NCI-H526 treated with DMSO at 0.1 percent for 48 hours (cell line): ENCODE data around the gene PTPRZ1.

Experiments
- DNase-seq: peaks from one replicate; lab custom pipeline; 2025; lab: John Stamatoyannopoulos, UW

Gene PTPRZ1

GRCh38 chr7:121891731-121892130, 18.8 kb downstream of the PTPRZ1 start:
- no peak for DNase-seq

- DNase-seq, result no peak
Observed at GRCh38 chr7:121901026-121901425, 28.1 kb downstream of the PTPRZ1 start.

GRCh38 chr7:121904120-121904519, 31.2 kb downstream of the PTPRZ1 start:
- no peak for DNase-seq

DNA sequence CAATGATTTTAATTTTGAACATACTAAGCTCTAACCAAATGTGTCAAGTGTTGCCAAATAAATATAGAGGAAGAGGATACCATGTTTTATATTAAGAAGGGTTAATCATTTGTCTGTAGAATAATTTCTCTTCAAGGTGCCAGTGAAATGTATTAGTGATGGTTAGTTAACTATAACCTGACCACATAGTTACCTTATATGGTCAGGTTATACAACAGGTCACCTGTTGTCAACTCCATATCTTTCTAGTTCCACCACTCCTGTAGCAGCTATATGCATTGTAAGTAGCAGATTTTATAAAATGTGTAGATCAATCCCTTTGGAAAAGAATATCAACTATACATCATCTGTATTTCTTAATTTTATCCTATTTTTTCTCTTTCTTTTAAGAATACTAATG, 35.1 kb downstream of the PTPRZ1 start:
- no peak for DNase-seq

DNA sequence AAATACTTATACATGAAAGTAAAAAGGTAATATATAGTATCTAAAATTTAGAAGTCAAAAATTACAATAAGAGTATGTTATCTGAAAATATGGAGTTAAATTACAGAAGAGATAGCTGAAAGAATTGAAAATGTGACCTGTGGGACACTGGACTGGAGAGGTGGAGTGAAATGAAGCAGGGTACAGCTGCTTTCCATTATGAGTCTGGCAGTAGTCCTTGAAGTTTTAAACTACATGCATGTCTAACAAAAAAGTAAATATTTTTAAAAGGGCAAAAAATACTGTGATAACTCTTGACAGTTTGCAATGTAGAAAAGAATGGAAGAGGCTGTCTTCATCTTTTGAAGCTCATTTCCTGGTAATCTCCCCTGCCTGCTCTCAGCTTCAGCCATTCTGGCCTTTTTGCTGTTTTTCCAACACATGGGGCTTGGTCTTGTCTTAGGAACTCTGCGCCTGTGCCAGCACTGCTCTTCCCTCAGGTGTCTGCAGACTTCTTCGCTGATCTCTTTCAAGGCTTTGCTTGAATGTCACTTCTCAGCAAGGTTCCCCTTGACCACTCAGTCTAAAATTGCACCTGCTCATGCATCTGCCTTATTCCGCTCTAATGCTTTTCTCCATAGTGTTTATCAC, 36.9 kb downstream of the PTPRZ1 start:
- no peak for DNase-seq

GRCh38 chr7:121913947-121914675, 41.1 kb downstream of the PTPRZ1 start:
- no peak for DNase-seq

DNA sequence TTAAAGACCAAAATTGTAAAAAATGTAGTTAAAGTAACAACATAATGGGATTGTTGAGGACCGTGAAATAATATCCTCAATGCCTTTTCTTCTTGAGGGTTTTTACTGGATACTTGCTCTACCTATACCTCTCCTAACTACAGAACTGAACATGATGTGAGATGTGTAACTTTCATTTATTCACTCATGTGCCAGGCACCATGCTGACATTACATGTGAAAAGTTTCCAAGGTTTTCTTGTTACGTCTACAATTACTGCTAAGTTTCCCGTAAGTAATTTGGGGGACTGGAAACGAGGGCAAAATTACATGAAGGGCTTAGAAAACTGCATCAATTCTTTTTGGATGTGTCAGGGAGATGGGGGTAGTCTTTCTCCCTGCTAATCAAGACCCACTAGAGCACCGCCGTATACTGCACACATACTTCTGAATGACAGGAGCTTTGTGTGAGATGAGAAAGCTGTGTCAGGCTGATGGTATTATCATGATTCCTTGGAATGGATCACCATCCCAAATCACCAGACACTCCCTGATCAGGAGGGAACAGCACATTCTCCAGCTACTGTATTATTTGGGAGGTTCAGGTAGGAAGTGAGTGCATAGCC, 41.8 kb downstream of the PTPRZ1 start:
- DNase-seq, result no peak

GRCh38 chr7:121916211-121916610, 43.2 kb downstream of the PTPRZ1 start:
- no peak for DNase-seq

- no peak for DNase-seq
Observed at GRCh38 chr7:121919986-121920385, 47.0 kb downstream of the PTPRZ1 start.

- no peak for DNase-seq
Observed at GRCh38 chr7:121924269-121925186, 51.6 kb downstream of the PTPRZ1 start.

DNA sequence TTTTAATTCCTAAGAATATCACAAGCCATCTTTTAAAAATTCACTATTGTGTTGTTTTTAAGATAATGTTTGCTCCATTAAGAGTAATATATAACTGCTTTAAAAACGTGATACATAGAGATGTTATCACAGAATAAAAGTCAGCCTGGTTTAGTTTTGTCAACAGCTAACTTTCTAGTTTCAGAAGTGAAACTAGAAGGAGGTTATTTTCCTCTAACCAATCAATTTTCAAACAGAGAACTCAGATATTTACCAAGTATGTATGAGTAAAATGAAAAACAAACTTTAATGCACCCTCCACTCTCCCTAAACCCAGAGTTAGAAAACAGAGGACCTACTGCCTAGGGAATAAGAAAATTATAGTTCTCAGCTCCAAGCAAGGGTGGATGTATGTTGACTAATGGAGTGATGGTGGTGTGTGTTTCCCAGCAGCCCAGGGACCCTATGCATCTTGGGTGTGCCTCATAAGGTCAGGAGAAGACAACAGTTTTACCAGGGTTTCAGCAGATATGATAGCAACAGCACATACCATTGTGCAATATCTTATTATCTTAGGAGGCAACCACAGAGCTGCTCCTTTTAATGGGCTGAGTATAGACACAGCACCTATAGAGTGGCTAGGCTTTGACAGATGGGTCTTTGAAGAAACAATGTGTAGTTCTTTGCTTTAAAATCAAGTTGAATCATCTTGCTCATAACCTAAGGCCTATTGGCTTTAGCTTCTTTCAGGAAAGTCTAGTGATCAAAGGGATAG, 58.4 kb downstream of the PTPRZ1 start:
- DNase-seq, result no peak

GRCh38 chr7:121932768-121933167, 59.8 kb downstream of the PTPRZ1 start:
- no peak for DNase-seq

DNA sequence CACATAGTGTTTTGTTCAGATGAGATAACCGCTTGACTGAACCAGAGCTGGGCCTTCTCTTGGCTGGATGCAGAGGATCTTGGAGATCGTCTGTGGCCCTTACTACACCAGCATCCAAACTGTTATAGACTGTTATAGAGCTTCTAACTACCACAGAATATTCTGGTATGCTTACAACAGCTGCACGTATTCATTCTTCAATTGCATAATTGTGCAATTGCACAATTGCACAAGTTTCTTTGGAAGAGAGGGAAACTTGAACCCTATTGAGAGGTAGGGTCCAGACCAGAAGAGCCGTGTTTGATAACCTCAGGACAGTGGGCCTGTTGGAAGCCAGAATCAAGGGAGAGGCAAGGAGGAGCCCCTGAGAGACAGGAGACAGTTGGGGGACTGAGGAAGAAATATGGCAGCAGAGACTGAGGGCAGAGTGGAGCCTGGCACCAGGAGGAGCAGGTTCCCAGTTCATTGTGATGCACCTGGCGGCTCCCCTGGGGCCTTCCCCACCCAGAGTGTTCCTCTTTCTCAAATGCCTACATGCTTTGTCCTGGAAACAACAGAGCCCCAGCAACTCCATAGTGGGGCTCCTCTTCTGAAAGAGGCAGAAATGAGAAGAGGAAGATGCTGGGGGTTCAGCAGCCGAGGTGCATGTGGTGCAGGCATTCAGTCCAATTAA, 64.1 kb downstream of the PTPRZ1 start:
- no peak for DNase-seq

DNA sequence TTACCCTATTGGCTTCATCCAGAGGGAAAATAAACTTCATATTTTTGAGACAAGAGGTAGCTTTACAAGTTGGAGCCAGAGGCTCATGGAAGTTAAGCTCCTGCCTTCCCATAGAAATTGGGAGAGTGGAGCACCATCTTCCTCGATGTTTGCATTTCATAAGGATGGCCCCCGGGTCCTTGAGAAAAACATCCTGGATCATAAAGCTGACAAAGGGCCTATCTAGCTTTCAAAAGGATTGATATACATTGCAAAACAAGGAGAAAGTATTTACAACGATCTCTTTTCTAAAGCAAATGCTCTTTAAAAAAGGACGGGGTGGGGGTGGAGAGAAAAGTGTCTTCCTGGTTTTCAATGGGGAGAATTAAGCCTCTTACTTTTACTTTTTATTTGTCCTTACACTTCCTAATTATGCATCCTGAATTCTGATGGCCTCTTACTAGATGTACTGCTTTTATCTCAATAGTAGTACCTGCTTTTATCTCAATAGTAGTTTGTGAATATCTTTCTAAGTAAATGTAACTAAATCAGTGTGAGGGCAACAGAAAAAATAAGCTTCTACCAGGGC, 65.6 kb downstream of the PTPRZ1 start:
- no peak for DNase-seq

DNA sequence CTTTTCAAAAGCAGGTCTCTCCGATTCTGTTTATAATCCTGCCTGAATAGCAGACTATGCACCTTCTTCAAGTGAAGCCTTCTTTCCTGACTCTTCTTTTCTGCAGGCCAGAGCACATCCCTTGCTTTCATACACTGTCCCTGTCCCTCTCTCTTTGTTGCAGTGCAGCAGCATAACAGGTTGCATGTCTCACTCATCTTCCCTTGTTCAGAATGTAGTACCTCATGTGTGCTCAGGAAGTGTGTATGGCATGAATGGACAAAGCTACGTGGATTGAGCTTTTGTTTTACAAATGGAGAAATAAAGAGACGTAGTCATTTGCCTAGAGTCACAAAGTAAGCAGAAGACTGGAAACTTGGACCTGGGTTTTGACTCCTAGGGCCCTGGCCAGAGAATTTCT, 68.0 kb downstream of the PTPRZ1 start:
- DNase-seq, result no peak

- peak; percentile 17 for DNase-seq
Observed at GRCh38 chr7:121941830-121942229, 68.9 kb downstream of the PTPRZ1 start.

DNA sequence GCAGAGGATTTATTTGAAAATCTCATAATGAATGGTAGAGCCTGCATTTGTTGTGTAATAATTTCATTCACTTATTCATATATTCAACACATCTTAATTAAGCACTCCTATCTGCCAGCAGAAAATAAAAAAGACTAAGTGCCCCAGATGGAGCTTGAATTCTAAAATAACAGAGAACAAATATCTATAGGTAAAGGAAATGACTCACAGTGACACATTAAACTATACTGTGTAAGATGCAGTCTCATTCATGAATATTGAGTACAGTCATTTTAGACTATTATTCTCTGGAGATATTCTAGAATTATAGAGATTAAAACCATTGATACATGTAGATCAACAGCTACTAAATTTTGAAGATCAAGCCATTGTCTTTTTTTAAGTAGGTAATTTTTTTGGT, 72.1 kb downstream of the PTPRZ1 start:
- no peak for DNase-seq

DNA sequence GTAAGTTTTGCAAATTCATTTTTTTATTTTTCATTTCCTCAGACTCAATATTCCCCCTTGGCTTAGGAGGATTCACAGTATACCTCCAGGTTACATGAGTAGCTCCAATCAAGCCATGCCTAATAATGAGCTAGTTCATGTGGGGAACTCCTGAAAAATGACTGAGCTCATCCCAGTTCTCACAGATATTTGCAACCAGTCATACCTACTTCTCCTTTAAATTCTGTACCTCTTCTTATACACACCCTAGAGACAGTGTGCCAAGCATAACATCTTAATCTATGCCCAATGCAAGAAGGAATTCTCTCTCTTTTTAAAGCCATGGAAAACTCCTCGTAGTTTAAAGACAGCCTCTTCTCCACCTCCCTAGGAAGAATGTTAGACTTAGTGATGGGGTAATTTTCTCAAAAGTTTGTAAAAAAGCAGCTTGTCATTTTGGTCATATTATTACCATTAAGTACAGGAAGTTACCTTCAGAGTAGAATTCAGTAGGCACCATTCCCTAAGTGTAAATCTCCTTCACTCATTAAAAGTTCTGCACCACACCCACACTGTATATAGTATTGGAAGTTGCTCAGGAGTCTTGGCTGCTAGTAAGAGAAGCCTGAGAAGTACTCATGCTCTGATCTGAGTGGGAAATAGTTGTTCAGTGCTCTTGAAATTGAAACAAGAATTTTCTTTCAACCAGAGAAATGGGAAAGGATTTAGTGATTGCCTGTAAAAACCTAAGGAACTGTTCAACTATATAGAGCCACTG, 72.7 kb downstream of the PTPRZ1 start:
- DNase-seq, result no peak

DNA sequence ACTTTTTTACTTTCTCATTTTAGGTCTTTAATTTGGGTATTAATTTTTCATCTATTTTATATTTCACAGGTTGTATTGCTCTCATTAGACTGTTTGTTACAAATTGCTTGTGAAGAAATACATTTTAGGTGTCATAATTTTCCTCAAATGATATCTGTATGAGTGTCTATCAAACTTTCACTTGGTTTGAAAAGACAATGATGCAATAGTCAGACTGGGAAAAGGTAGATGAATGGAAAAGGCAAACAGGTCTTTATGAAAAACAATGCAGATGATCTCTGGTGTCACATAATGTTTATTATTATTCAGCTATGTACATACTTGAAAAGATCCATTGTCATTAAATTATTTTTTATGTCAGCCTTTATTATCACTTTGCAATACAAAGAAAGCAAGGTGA, 80.2 kb downstream of the PTPRZ1 start:
- no peak for DNase-seq

DNA sequence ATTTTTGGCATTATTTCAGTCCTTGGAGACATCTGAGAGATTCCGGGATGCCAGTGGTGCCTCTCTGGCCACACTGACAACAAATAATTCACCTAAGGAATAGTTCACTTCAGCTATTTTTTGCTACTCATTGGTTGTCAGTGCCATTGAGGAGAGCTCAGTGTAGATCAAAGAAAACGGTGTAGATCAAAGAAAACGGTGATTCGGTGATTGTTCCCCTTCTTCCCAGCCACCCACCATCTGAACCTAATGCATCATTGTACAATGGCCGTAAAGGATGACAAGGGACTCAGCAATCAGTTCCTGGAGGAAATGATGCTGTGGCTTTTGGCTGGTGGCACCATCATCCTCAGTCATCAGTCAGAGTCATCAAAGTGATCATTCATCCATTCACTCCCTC, 80.6 kb downstream of the PTPRZ1 start:
- no peak for DNase-seq
